ENCODE data around the gene EEF2K.
A peak's percentile ranks its signal among the peaks of the same experiment; 100 is the strongest.
"Not testable (repeated sequence)": the region's sequence is repeated elsewhere in the genome, so short reads cannot be mapped to it uniquely, and the experiment has no call there.

Gene EEF2K

DNA sequence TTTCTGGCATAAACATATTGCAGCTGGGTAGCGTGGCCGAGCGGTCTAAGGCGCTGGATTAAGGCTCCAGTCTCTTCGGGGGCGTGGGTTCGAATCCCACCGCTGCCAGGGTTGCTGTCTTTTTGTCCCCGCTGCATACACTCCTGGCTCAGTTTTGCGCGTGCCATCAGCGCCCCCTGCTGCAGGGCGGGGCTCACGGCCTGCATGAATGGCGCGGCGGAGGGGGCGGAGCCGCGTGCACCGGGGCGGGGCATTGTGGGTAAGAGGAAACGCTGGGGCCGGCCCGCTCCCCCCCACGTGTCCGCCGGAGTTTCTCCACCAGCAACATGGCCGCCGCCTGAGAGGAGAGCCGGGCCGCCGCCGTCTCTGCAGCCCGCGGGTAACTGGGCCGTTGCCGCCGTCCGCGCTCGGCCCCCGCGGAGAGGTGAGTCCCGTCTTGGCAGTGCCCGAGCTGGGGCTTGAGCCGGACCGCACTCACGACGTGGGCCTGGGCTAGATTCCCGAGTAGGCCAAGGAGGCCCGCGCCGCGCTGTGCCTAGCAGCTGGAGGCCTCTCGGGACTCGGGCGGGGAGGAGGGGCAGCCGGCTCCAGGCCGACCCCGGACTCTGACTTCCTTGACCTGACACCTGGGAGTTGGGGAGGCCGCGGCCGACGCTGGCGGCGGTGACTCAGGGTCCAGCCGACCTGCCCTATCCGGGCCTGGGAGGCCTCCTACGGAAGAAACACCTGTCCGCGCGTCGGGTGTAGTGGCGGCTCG lies 91.2 kb downstream of the EEF2K start, which contains the start of gene POLR3E:
POLR3E (plus strand) TSS at position 296 of the 757 bp plus-strand sequence. CDS start 5,560 bp downstream, outside the sequence.
- peak; percentile 86 for TF ChIP-seq CTCF (IDR thresholded peaks at IDR 0.05; ENCODE audit: low read depth, low read length)
- peak; percentile 96 for DNase-seq (ENCODE audit: extremely low read depth, low read depth)

DNA sequence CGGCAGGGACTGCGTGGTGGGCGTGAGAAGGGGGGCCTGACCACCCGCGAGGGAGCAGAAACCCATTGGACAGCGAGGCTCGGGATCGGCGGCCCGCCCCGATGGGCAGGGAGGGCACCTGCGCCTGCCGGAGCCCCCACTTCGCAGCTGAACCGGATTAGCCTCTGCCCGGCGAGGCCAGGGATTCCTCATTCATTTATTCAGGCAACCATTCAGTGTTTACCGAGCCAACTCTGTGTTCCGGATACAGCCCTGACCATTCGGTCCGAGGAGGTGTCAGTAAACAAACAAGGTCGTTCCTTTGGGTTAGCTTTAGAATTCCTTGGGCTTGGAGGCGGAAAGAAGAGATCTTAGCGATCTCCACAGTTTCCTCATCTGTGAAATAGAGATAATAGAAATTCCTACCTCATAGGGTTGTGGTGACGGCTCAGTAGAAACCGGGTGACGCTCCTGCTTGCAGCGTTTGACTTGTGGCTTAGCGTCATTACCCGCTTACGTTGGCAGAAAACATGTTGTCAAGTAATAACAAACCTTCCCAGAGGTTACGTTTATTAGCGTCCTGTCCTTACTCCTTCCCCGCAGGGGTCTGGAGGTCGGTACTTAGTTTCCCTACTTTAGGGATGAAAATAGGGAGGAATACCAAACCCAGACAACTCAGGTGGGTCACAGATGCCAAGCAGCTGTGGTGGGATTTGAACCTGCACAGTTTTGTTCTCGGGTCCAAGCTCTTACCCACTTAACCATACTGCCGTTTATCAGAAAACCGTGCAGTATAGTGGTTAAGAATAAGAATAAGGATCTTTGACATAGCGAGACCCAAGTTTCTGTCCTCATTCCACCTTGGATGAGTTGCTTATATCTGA lies 92.0 kb downstream of the EEF2K start:
- peak; percentile 95 for DNase-seq (ENCODE audit: extremely low read depth, low read depth)

DNA sequence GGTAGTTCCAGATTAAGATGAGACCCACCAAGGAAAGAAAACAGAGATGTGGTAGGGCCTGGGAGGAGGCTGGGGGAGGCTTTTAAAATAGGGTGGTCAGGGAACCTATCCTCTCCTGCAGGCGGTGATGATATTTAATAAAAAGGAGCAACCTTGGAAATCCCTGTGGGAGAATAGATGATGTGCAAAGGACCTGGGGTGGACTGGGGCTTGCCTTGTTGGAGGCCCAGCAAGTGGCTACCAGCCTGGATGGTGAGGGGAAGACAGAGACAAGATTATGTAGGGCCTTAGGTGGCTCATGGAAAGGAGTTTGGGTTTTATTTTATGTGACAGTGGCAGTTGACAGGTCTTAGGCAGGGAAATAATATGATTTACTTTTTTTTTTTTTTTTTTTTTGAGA lies 93.0 kb downstream of the EEF2K start:
- DNase-seq (ENCODE audit: extremely low read depth, low read depth) = no peak
- no peak for TF ChIP-seq CTCF (IDR thresholded peaks at IDR 0.05; ENCODE audit: low read depth, low read length)

More for the DNA sequence above, 92.0 kb downstream of the EEF2K start:
- no peak for TF ChIP-seq CTCF (IDR thresholded peaks at IDR 0.05; ENCODE audit: low read depth, low read length)

DNA sequence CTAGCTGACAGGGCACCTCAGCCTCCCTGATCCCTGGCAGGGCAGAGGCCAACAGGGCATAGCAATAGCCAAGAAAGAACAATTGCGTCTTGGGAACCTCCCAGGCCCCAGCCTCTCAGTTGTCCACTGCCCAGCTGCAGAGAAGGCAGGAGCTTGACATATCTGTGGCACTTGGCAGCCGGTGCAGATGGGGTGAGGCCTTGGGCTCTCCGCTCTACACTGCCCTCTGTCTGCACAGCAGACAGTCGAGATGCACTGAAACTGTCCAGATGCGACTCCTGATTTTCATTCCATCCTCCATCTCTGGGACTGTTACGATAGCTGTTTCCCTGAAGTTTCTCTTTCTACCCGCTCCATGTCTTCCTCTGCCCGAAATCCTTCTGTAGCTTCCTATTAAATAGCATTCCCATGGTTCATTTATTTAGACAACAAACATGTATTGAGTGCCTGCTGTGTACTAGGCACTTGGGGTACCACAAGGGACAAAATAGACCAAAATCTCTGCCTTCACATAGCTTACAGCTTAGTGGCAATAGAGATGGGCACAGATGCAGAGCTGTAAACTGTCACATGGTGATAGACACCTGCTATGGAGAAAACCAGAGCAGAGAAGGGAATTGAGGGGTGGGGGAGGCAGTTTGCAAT lies 94.5 kb downstream of the EEF2K start:
- peak; percentile 71 for TF ChIP-seq CTCF (IDR thresholded peaks at IDR 0.05; ENCODE audit: low read depth, low read length)
- no peak for DNase-seq (ENCODE audit: extremely low read depth, low read depth)

DNA sequence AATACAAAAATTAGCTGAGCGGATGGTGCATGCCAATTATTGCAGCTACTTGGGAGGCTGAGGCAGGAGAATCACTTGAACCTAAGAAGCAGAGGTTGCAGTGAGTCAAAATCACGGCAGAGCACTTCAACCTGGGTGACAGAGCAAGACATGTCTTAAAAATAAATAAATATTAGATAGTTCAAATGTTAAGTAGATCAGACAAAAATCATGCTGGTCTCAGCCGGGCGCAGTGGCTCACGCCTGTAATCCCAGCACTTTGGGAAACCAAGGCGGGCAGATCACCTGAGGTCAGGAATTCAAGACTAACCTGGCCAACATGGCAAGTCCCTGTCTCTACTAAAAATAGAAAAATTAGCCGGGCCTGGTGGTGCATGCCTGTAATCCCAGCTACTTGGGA lies 95.3 kb downstream of the EEF2K start:
- not testable (repeated sequence) for DNase-seq (ENCODE audit: extremely low read depth, low read depth)

DNA sequence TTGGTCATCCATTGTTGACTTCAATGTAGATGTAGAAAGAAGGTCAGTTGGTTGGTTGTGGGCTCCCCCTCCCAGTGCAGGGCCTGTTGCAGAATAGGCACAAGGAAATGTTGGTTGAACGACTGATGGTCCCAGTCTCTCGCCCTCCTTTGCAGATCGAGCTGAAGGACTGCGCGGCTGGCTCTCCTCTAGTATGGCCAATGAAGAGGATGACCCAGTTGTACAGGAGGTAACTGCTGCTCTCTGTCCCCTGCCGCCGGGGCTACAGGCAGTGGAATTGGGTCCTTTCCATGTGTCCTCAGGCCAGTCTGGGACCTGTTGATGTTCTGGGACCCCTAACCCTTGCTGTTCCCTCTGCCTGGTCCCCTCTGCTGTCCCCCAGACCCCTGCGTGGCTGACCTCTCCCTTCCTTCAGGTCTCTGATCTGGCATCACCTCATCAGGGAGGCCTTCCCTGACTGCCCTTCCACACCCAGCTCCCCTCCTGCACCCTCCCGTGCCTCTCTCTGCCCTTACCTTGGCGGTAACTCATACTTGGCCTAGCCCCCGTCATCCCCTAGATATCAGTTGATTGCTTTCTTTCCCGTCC lies 96.8 kb downstream of the EEF2K start:
- no peak for TF ChIP-seq CTCF (IDR thresholded peaks at IDR 0.05; ENCODE audit: low read depth, low read length)
- no peak for DNase-seq (ENCODE audit: extremely low read depth, low read depth)

- DNase-seq (ENCODE audit: extremely low read depth, low read depth) = no peak
- no peak for TF ChIP-seq CTCF (IDR thresholded peaks at IDR 0.05; ENCODE audit: low read depth, low read length)
Observed at GRCh38 chr16:22304411-22304810, 98.3 kb downstream of the EEF2K start.
